SKM-1 treated with dmso at 0.1 percent for 144 hours (cell line): ENCODE results near the gene DKKL1.

Experiments
- DNase-seq: peaks from one replicate; lab custom pipeline; 2025; ENCODE audit not compliant: unreplicated experiment; lab: John Stamatoyannopoulos, UW

DKKL1 gene

GRCh38 chr19:49391581-49392399 is 28.1 kb downstream of the DKKL1 start:
- peak; percentile 38 for DNase-seq

- DNase-seq = no peak
Measured at GRCh38 chr19:49393881-49394280, 30.2 kb downstream of the DKKL1 start.

- no peak for DNase-seq
Measured at GRCh38 chr19:49395581-49396407, 32.1 kb downstream of the DKKL1 start.

- DNase-seq = no peak
Measured at GRCh38 chr19:49396738-49397505, 33.2 kb downstream of the DKKL1 start.

- DNase-seq = no peak
Measured at GRCh38 chr19:49398001-49398615, 34.4 kb downstream of the DKKL1 start.

GRCh38 chr19:49398931-49399330 is 35.3 kb downstream of the DKKL1 start:
- DNase-seq = no peak

GRCh38 chr19:49400029-49400428 is 36.4 kb downstream of the DKKL1 start:
- DNase-seq = no peak

- DNase-seq = no peak
Measured at GRCh38 chr19:49403404-49404187, 39.9 kb downstream of the DKKL1 start.

GRCh38 chr19:49407079-49407478 is 43.4 kb downstream of the DKKL1 start:
- DNase-seq = no peak

- DNase-seq = no peak
Measured at GRCh38 chr19:49407482-49408015, 43.9 kb downstream of the DKKL1 start.

GRCh38 chr19:49408816-49409440 is 45.3 kb downstream of the DKKL1 start:
- DNase-seq = peak; percentile 16

- peak; percentile 38 for DNase-seq
Measured at GRCh38 chr19:49409441-49410029, 45.9 kb downstream of the DKKL1 start.

GRCh38 chr19:49411681-49412326 is 48.1 kb downstream of the DKKL1 start:
- DNase-seq = no peak

GRCh38 chr19:49413348-49413747 is 49.7 kb downstream of the DKKL1 start:
- no peak for DNase-seq

- DNase-seq = no peak
Measured at GRCh38 chr19:49414256-49414655, 50.6 kb downstream of the DKKL1 start.

- DNase-seq = no peak
Measured at GRCh38 chr19:49415102-49415809, 51.6 kb downstream of the DKKL1 start.

GRCh38 chr19:49415810-49416200 is 52.1 kb downstream of the DKKL1 start:
- no peak for DNase-seq

- DNase-seq = no peak
Measured at GRCh38 chr19:49417088-49417487, 53.4 kb downstream of the DKKL1 start.
